Activated CD4-positive, alpha-beta T cell treated with anti-CD3 and anti-CD28 coated beads, Interleukin-2, amount 10 ng/mL, durations not matched to agents 7 days and 5 days (primary cell): ENCODE results near the gene NLRP9. TPM values are rescaled to one million over a fixed set of nuclear protein-coding genes. Genes with fewer than 3 reads are reported as not detected.

Experiments used
- CTCF ChIA-PET: fragments of 350-600 bp; sonication (Branson Sonifier 250); formaldehyde crosslinking; loops from one replicate; lab custom pipeline; 2021; ENCODE audit warnings: antibody characterized with exemption; lab: Charles Lee
- POLR2A ChIA-PET: fragments of 350-600 bp; sonication (Branson Sonifier 250); formaldehyde crosslinking; loops from one replicate; lab custom pipeline; 2021; ENCODE audit warnings: antibody characterized with exemption; lab: Charles Lee
- DNase-seq: peaks from one replicate; pipeline ENCODE4 v3.0.0-alpha.2; 2020
- H3K27ac Mint-ChIP-seq: one replicate; pipeline ENCODE4 v1.8.0; 2021; ENCODE audit warnings: mild to moderate bottlenecking, moderate library complexity, mixed read lengths
- H3K27me3 Mint-ChIP-seq: one replicate; pipeline ENCODE4 v1.8.0; 2021; ENCODE audit warnings: mixed read lengths
- H3K36me3 Mint-ChIP-seq: one replicate; pipeline ENCODE4 v1.8.0; 2021; ENCODE audit warnings: low read depth, mixed read lengths
- H3K4me1 Mint-ChIP-seq: one replicate; pipeline ENCODE4 v1.8.0; 2021; ENCODE audit warnings: mixed read lengths
- H3K4me3 Mint-ChIP-seq: one replicate; pipeline ENCODE4 v1.8.0; 2021; ENCODE audit warnings: mild to moderate bottlenecking, moderate library complexity, mixed read lengths
- H3K9me3 Mint-ChIP-seq: one replicate; pipeline ENCODE4 v1.8.0; 2021; ENCODE audit warnings: mixed read lengths
- total RNA-seq, 2 experiments: library from RNA; stranded (reverse); gene quantifications; one replicate each; pipeline ENCODE4 v1.2.3, GENCODE V29; 2021

The NLRP9 gene
- total RNA-seq, 2 experiments from 2014 or later: not detected

GRCh38 chr19:55680339-55681130 is 57.7 kb downstream of the NLRP9 start:
- no peaks in the 10 kb centered on the region for H3K27me3 Mint-ChIP-seq
- no peak overlapping the region for H3K4me3 Mint-ChIP-seq
- peaks cover 38% of the 10 kb centered on the region for H3K4me1 Mint-ChIP-seq
- DNase-seq: no peak
- H3K27ac Mint-ChIP-seq: no peak overlapping the region
- POLR2A ChIA-PET: no interaction called here
- peaks cover 26% of the 10 kb centered on the region for H3K36me3 Mint-ChIP-seq
- no peaks in the 10 kb centered on the region for H3K9me3 Mint-ChIP-seq
- CTCF ChIA-PET: interaction anchor here (1.2 kb wide), 1 partner anchor 26 kb away, joined by 3 read pairs; no protein-coding TSS in a partner anchor

GRCh38 chr19:55679343-55680257 is 58.6 kb downstream of the NLRP9 start:
- peak overlapping the region; percentile 0 for H3K27ac Mint-ChIP-seq
- peaks cover 28% of the 10 kb centered on the region for H3K36me3 Mint-ChIP-seq
- no peak for DNase-seq
- H3K4me3 Mint-ChIP-seq: no peak overlapping the region
- CTCF ChIA-PET: no interaction called here
- no peaks in the 10 kb centered on the region for H3K9me3 Mint-ChIP-seq
- no peaks in the 10 kb centered on the region for H3K27me3 Mint-ChIP-seq
- POLR2A ChIA-PET: no interaction called here
- H3K4me1 Mint-ChIP-seq: peaks cover 39% of the 10 kb centered on the region

- Mint-ChIP-seq H3K9me3 (no peaks in the 10 kb centered on the region), H3K27ac (no peak overlapping the region), H3K4me1 (peaks cover 49% of the 10 kb centered on the region), H3K36me3 (peaks cover 29% of the 10 kb centered on the region), H3K27me3 (no peaks in the 10 kb centered on the region), H3K4me3 (no peak overlapping the region)
- POLR2A ChIA-PET: no interaction called here
- no peak for DNase-seq
- CTCF ChIA-PET: no interaction called here
Measured at GRCh38 chr19:55678121-55678671, 60.0 kb downstream of the NLRP9 start.

GRCh38 chr19:55677572-55678028 is 60.6 kb downstream of the NLRP9 start:
- H3K4me3 Mint-ChIP-seq: peak overlapping the region; percentile 8
- ChIA-PET CTCF (no interaction called here), POLR2A (no interaction called here)

GRCh38 chr19:55676889-55677505 is 61.2 kb downstream of the NLRP9 start:
- DNase-seq: no peak
- POLR2A ChIA-PET: no interaction called here
- Mint-ChIP-seq H3K4me1 (peaks cover 53% of the 10 kb centered on the region), H3K9me3 (no peaks in the 10 kb centered on the region), H3K27ac (peak overlapping the region; percentile 61), H3K27me3 (no peaks in the 10 kb centered on the region), H3K36me3 (peaks cover 33% of the 10 kb centered on the region), H3K4me3 (peak overlapping the region; percentile 94)
- CTCF ChIA-PET: no interaction called here

More at GRCh38 chr19:55677572-55678028, 60.6 kb downstream of the NLRP9 start:
- DNase-seq: no peak
- H3K27ac Mint-ChIP-seq: peak overlapping the region; percentile 61
- peaks cover 50% of the 10 kb centered on the region for H3K4me1 Mint-ChIP-seq
- peaks cover 28% of the 10 kb centered on the region for H3K36me3 Mint-ChIP-seq
- no peaks in the 10 kb centered on the region for H3K27me3 Mint-ChIP-seq
- no peaks in the 10 kb centered on the region for H3K9me3 Mint-ChIP-seq

GRCh38 chr19:55676383-55676782 is 61.8 kb downstream of the NLRP9 start:
- POLR2A ChIA-PET: no interaction called here
- no peaks in the 10 kb centered on the region for H3K27me3 Mint-ChIP-seq

GRCh38 chr19:55675661-55676354 is 62.4 kb downstream of the NLRP9 start:
- CTCF ChIA-PET: interaction anchor here (0.8 kb wide), 1 partner anchor 18 kb away, joined by 3 read pairs; no protein-coding TSS in a partner anchor
- Mint-ChIP-seq H3K4me3 (peak overlapping the region; percentile 94), H3K9me3 (no peaks in the 10 kb centered on the region), H3K27ac (peak overlapping the region; percentile 90), H3K4me1 (peaks cover 56% of the 10 kb centered on the region), H3K27me3 (no peaks in the 10 kb centered on the region), H3K36me3 (peaks cover 38% of the 10 kb centered on the region)
- no peak for DNase-seq
- POLR2A ChIA-PET: no interaction called here

More at GRCh38 chr19:55676383-55676782, 61.8 kb downstream of the NLRP9 start:
- Mint-ChIP-seq H3K4me3 (peak overlapping the region; percentile 94), H3K9me3 (no peaks in the 10 kb centered on the region), H3K36me3 (peaks cover 33% of the 10 kb centered on the region), H3K27ac (peak overlapping the region; percentile 61), H3K4me1 (peaks cover 53% of the 10 kb centered on the region)
- CTCF ChIA-PET: interaction anchor here (0.8 kb wide), 1 partner anchor 19 kb away, joined by 3 read pairs; no protein-coding TSS in a partner anchor
- DNase-seq: no peak

GRCh38 chr19:55674841-55675660 is 63.2 kb downstream of the NLRP9 start, which contains the start of gene EPN1:
Gene EPN1, plus strand, starts transcription at chr19:55675226. Its CDS starts 3,402 bp downstream, at chr19:55678628.
- CTCF ChIA-PET: interaction anchor here (0.8 kb wide), 1 partner anchor 17 kb away, joined by 3 read pairs; no protein-coding TSS in a partner anchor
- POLR2A ChIA-PET: no interaction called here
- peak; percentile 98 for DNase-seq
- peaks cover 57% of the 10 kb centered on the region for H3K4me1 Mint-ChIP-seq
- H3K27me3 Mint-ChIP-seq: no peaks in the 10 kb centered on the region
- peaks cover 45% of the 10 kb centered on the region for H3K36me3 Mint-ChIP-seq
- H3K27ac Mint-ChIP-seq: peak within 1 kb of the TSS; percentile 90
- H3K9me3 Mint-ChIP-seq: no peaks in the 10 kb centered on the region
- peak within 1 kb of the TSS; percentile 94 for H3K4me3 Mint-ChIP-seq

GRCh38 chr19:55674459-55674840 is 63.8 kb downstream of the NLRP9 start:
- no peak for DNase-seq
- POLR2A ChIA-PET: no interaction called here
- peak overlapping the region; percentile 83 for H3K27ac Mint-ChIP-seq
- H3K4me3 Mint-ChIP-seq: peak overlapping the region; percentile 61
- CTCF ChIA-PET: no interaction called here
- H3K27me3 Mint-ChIP-seq: no peaks in the 10 kb centered on the region
- H3K9me3 Mint-ChIP-seq: no peaks in the 10 kb centered on the region
- peaks cover 51% of the 10 kb centered on the region for H3K4me1 Mint-ChIP-seq
- H3K36me3 Mint-ChIP-seq: peaks cover 44% of the 10 kb centered on the region

GRCh38 chr19:55673889-55674288 is 64.3 kb downstream of the NLRP9 start:
- Mint-ChIP-seq H3K4me1 (peaks cover 47% of the 10 kb centered on the region), H3K27me3 (no peaks in the 10 kb centered on the region), H3K27ac (peak overlapping the region; percentile 23), H3K36me3 (peaks cover 48% of the 10 kb centered on the region), H3K4me3 (no peak overlapping the region), H3K9me3 (no peaks in the 10 kb centered on the region)
- no peak for DNase-seq
- CTCF ChIA-PET: interaction anchor here (0.6 kb wide), 1 partner anchor 21 kb away, joined by 3 read pairs; no protein-coding TSS in a partner anchor
- POLR2A ChIA-PET: no interaction called here

GRCh38 chr19:55673465-55673864 is 64.7 kb downstream of the NLRP9 start:
- ChIA-PET POLR2A (no interaction called here), CTCF (interaction anchor here (0.6 to 1.5 kb wide), 2 partner anchors 19 to 21 kb away, joined by 3 to 4 read pairs; no protein-coding TSS in a partner anchor)
- H3K27me3 Mint-ChIP-seq: no peaks in the 10 kb centered on the region
- no peaks in the 10 kb centered on the region for H3K9me3 Mint-ChIP-seq
- DNase-seq: no peak
- peaks cover 46% of the 10 kb centered on the region for H3K36me3 Mint-ChIP-seq
- no peak overlapping the region for H3K4me3 Mint-ChIP-seq
- H3K4me1 Mint-ChIP-seq: peaks cover 44% of the 10 kb centered on the region
- peak overlapping the region; percentile 23 for H3K27ac Mint-ChIP-seq
